ENCODE data around the gene KAZN. TPM values are rescaled to one million over a fixed set of nuclear protein-coding genes. Genes with fewer than 3 reads are reported as not detected.

KAZN gene
- total RNA-seq, 1 donor from 2014 or later = 11.6 TPM

DNA sequence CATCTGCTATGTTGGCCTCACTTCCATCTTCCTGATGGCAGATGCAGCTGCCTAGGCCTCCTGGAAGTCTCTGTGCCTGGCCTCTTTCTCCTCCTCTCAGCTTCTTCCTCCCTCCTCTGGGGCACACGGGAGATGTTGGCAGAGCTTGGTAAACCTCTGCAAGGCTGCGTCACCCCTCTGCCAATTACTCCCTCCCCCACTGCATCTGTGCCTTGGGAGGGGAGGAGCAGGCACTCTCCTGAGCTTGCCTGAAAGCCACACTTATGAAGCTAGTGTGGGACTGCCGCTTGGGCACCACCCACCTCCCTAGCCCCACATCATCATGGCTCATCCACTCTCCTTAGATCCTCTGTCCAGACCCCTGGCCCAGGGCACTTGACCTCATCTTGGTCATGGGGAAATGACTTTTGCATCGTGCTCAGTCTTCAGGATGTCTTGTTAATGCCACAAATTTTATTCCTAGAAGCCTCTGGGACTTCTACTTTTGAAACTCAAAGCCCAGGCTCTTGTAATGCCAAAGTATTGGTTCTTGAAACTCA, 547.7 kb downstream of the KAZN start:
- no peak for DNase-seq (ENCODE audit: low read depth, low spot score)
- TF ChIP-seq, protein P1, sequence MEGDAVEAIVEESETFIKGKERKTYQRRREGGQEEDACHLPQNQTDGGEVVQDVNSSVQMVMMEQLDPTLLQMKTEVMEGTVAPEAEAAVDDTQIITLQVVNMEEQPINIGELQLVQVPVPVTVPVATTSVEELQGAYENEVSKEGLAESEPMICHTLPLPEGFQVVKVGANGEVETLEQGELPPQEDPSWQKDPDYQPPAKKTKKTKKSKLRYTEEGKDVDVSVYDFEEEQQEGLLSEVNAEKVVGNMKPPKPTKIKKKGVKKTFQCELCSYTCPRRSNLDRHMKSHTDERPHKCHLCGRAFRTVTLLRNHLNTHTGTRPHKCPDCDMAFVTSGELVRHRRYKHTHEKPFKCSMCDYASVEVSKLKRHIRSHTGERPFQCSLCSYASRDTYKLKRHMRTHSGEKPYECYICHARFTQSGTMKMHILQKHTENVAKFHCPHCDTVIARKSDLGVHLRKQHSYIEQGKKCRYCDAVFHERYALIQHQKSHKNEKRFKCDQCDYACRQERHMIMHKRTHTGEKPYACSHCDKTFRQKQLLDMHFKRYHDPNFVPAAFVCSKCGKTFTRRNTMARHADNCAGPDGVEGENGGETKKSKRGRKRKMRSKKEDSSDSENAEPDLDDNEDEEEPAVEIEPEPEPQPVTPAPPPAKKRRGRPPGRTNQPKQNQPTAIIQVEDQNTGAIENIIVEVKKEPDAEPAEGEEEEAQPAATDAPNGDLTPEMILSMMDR (conservative IDR thresholded peaks at IDR 0.05) = no peak
- Mint-ChIP-seq H3K27ac (ENCODE audit: unreplicated experiment) (no peak overlapping the region), H3K27me3 (ENCODE audit: low read depth) (peaks cover 41% of the 10 kb centered on the region), H3K9me3 (no peaks in the 10 kb centered on the region), H3K36me3 (ENCODE audit: low read depth) (no peaks in the 10 kb centered on the region), H3K4me1 (peaks cover 9% of the 10 kb centered on the region), H3K4me3 (no peak overlapping the region)

DNA sequence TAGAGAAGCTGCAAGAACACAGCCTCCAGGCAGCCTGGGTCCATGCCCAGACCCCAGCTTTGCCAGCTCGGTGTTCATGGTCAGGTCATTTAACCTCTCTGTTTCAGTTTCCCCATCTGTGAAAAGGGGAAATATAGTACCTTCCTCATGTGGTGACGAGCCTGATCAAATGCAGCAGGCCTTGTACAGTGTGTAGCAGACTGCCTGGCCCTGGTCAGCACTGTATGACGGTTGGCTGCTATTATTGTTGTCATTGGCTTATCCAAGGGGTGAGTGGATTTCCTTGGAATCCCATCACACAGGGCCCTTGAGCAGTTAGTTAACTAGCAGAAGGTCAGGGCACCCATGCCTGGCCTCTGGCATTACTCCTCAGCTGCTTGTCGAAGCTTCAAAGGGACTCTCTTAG, 548.5 kb downstream of the KAZN start:
- TF ChIP-seq, protein P1 (conservative IDR thresholded peaks at IDR 0.05) = no peak
- Mint-ChIP-seq H3K27me3 (ENCODE audit: low read depth) (peaks cover 48% of the 10 kb centered on the region), H3K4me3 (peak overlapping the region; percentile 35), H3K4me1 (peaks cover 17% of the 10 kb centered on the region), H3K36me3 (ENCODE audit: low read depth) (no peaks in the 10 kb centered on the region), H3K27ac (ENCODE audit: unreplicated experiment) (no peak overlapping the region), H3K9me3 (no peaks in the 10 kb centered on the region)
- no peak for DNase-seq (ENCODE audit: low read depth, low spot score)

DNA sequence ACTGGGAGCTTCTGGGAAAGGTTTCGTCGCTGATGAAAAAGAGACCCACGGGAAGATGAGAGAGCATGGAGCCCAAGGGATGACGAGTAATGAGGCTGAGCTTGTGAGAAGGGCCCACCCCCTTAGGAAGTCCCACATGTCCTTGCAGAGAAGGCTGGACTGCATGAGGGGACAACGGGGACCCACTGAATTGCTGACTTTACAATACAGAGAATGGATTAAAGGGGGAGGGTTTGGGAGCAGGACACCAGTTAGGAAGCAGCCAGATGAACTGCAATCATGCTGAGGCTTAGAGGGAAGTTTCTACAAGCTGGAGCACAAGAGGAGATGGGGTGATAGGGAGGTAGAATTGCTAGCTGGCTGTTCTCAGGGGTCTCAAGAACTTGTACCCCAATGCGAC, 549.5 kb downstream of the KAZN start:
- no peak for DNase-seq (ENCODE audit: low read depth, low spot score)
- peaks cover 24% of the 10 kb centered on the region for H3K4me1 Mint-ChIP-seq
- H3K4me3 Mint-ChIP-seq = no peak overlapping the region
- no peaks in the 10 kb centered on the region for H3K9me3 Mint-ChIP-seq
- H3K27ac Mint-ChIP-seq (ENCODE audit: unreplicated experiment) = no peak overlapping the region
- H3K36me3 Mint-ChIP-seq (ENCODE audit: low read depth) = no peaks in the 10 kb centered on the region
- H3K27me3 Mint-ChIP-seq (ENCODE audit: low read depth) = peaks cover 55% of the 10 kb centered on the region
- TF ChIP-seq, protein P1 (conservative IDR thresholded peaks at IDR 0.05) = no peak

DNA sequence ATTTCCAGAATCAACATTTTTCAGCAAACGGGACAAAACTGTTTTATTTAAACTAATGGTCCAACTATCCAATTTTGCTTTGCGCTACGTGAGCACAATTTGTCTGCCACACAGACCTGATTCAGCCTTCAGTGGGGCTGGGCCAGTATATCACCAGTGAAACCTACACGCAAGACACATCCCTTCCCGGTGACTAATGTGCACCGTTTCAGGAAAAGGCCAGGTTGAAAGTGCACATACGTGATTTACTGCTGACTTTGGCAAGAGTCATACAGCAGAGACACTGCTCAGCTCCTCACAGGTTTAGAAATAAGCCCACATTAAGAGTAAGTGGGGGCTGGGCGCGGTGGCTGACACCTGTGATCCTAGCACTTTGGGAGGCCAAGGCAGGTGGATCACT, 550.0 kb downstream of the KAZN start:
- no peak overlapping the region for H3K4me3 Mint-ChIP-seq
- peaks cover 24% of the 10 kb centered on the region for H3K4me1 Mint-ChIP-seq
- no peak overlapping the region for H3K27ac Mint-ChIP-seq (ENCODE audit: unreplicated experiment)
- TF ChIP-seq, protein P1 (conservative IDR thresholded peaks at IDR 0.05) = no peak
- H3K9me3 Mint-ChIP-seq = no peaks in the 10 kb centered on the region
- DNase-seq (ENCODE audit: low read depth, low spot score) = no peak
- peaks cover 51% of the 10 kb centered on the region for H3K27me3 Mint-ChIP-seq (ENCODE audit: low read depth)
- no peaks in the 10 kb centered on the region for H3K36me3 Mint-ChIP-seq (ENCODE audit: low read depth)

DNA sequence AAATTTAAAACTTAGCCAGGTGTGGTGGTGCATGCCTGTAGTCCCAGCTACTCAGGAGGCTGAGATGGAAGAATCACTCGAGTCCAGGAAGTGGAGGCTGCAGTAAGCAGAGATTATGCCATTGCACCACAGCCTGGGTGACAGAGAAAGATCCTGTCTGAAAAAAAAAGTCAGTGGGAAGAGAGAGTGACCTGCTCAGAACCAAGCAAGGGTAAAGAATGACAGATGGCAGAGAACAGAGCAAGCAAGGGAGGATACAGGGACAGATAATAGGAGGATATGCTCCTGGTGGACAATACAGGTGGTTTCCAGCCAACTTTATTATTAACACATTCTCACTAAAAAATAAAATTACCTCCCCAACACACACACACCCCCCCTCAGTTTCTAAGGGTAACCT, 550.5 kb downstream of the KAZN start:
- TF ChIP-seq, protein P1 (conservative IDR thresholded peaks at IDR 0.05) = no peak
- Mint-ChIP-seq H3K9me3 (no peaks in the 10 kb centered on the region), H3K36me3 (ENCODE audit: low read depth) (no peaks in the 10 kb centered on the region), H3K4me3 (no peak overlapping the region), H3K27me3 (ENCODE audit: low read depth) (peaks cover 51% of the 10 kb centered on the region), H3K4me1 (peaks cover 24% of the 10 kb centered on the region), H3K27ac (ENCODE audit: unreplicated experiment) (no peak overlapping the region)
- DNase-seq (ENCODE audit: low read depth, low spot score) = no peak

Data from neural crest cell (in vitro differentiated cells).